PC-9 (cell line): Measurements from ENCODE around the gene EBPL.

ENCODE experiments used
- EZH2 ChIP-seq: fragments of 200-600 bp; sonication (generic); IDR thresholded peaks from 2 replicates; pipeline ENCODE4 v1.8.0; 2017; ENCODE audit warnings: antibody characterized with exemption, low read depth
- TF ChIP-seq, protein P1 (sequence below): fragments of 200-600 bp; sonication (generic); conservative IDR thresholded peaks from 2 replicates; pipeline ENCODE4 v1.6.1; 2017; ENCODE audit warnings: mixed run types, antibody characterized with exemption, mild to moderate bottlenecking, moderate library complexity

DNA sequence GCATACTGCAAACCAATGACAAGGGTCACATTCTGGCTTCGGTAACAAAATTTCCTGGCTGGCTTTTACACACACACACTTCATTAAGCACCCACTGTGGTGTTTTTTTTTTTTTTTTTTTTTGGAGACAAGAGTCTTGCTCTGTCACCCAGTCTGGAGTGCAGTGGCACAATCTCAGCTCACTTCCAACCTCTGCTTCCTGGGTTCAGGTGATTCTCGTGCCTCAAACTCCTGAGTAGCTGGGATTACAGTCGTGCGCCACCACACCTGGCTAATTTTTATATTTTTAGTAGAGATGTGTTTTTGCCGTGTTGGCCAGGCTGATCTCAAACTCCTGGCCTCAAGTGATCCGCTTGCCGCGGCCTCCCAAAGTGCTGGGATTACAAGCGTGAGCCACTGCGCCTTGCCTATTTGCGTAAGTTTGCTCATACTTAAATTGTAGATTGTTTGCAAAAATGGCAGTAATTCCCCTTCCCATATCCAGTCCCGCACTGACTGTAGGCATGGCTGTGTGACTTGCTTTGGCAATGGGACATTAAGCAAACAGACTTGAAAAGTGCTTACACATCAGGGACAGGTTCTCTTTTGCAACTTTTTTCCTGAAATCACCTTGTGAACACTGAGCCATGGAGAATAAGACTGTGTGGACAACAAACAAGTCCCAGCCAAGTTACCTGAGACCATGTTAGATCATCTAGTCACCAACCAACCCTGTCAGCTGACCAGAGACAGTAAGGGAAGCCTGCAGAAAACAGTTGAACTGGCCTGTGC is 42.1 kb upstream of the EBPL start:
- TF ChIP-seq, protein P1, sequence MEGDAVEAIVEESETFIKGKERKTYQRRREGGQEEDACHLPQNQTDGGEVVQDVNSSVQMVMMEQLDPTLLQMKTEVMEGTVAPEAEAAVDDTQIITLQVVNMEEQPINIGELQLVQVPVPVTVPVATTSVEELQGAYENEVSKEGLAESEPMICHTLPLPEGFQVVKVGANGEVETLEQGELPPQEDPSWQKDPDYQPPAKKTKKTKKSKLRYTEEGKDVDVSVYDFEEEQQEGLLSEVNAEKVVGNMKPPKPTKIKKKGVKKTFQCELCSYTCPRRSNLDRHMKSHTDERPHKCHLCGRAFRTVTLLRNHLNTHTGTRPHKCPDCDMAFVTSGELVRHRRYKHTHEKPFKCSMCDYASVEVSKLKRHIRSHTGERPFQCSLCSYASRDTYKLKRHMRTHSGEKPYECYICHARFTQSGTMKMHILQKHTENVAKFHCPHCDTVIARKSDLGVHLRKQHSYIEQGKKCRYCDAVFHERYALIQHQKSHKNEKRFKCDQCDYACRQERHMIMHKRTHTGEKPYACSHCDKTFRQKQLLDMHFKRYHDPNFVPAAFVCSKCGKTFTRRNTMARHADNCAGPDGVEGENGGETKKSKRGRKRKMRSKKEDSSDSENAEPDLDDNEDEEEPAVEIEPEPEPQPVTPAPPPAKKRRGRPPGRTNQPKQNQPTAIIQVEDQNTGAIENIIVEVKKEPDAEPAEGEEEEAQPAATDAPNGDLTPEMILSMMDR: no peak
- TF ChIP-seq EZH2: no peak
